Omental fat pad (tissue), 4 donors: ENCODE measurements around the gene C1QTNF5. TPM values are rescaled to one million over a fixed set of nuclear protein-coding genes. Genes with fewer than 3 reads are reported as not detected.

Experiments
- ATAC-seq: fragments of 150-250 bp; one replicate; pipeline ENCODE4 v1.9.1; 2016; ENCODE audit warnings: mild to moderate bottlenecking, moderate library complexity; ENCODE audit not compliant: low FRiP score
- DNase-seq: peaks from one replicate; pipeline ENCODE4 v3.0.0-alpha.2; 2019; ENCODE audit warnings: low spot score
- CTCF ChIP-seq, 3 donors: fragments of 450-650 bp; IDR thresholded peaks; one replicate each; pipeline ENCODE4 v1.5.1; 2016 to 2017; ENCODE audit warnings: antibody characterized with exemption in 3 of 3, mild to moderate bottlenecking in 3 of 3, moderate library complexity in 2 of 3
- total RNA-seq, 4 donors: library from RNA; depleted of rRNA; stranded (reverse); fragments of >200 nt; gene quantifications; one replicate each; pipeline ENCODE4 v1.1.0, GENCODE V29; 2016

The C1QTNF5 gene
- total RNA-seq, 4 donors from 2014 or later = 18.0 to 74.2 (median 35.5) TPM

- DNase-seq (no peak), ATAC-seq (peak; percentile 60)
- TF ChIP-seq CTCF (IDR thresholded peaks at IDR 0.05) = no peak
These were observed 34.9 kb upstream of the C1QTNF5 start for GRCh38 chr11:119375337-119376196.

GRCh38 chr11:119374632-119375336, 34.1 kb upstream of the C1QTNF5 start:
- no peak for DNase-seq
- TF ChIP-seq CTCF (IDR thresholded peaks at IDR 0.05) = no peak
- ATAC-seq = no peak

GRCh38 chr11:119373921-119374631, 33.4 kb upstream of the C1QTNF5 start:
- ATAC-seq (peak; percentile 29), DNase-seq (peak; percentile 68)
- TF ChIP-seq CTCF (IDR thresholded peaks at IDR 0.05) = no peak

- ATAC-seq (no peak), DNase-seq (no peak)
- TF ChIP-seq CTCF (IDR thresholded peaks at IDR 0.05) = no peak
These were observed 32.6 kb upstream of the C1QTNF5 start for GRCh38 chr11:119373059-119373920.

- ATAC-seq (no peak), DNase-seq (no peak)
These were observed 31.8 kb upstream of the C1QTNF5 start for GRCh38 chr11:119372260-119373058.

More at GRCh38 chr11:119372260-119373058, 31.8 kb upstream of the C1QTNF5 start:
- no peak for TF ChIP-seq CTCF (IDR thresholded peaks at IDR 0.05)
